KOPT-K1 (cell line): ENCODE data around the gene METTL21C.

Source experiments
- H3K27ac ChIP-seq: fragments of 200-600 bp; sonication (generic); 2 replicates; pipeline ENCODE4 v1.5.1; 2016; ENCODE audit warnings: antibody characterized with exemption, mild to moderate bottlenecking, low read depth, low read length; ENCODE audit not compliant: poor library complexity, severe bottlenecking
- H3K36me3 ChIP-seq: fragments of 200-600 bp; sonication (generic); 2 replicates; pipeline ENCODE4 v1.5.1; 2017; ENCODE audit warnings: antibody characterized with exemption, mild to moderate bottlenecking, low read length, moderate library complexity; ENCODE audit not compliant: insufficient read depth
- H3K9me3 ChIP-seq: fragments of 200-600 bp; sonication (generic); 2 replicates; pipeline ENCODE4 v1.5.1; 2017; ENCODE audit warnings: antibody characterized with exemption, low read length, mild to moderate bottlenecking; ENCODE audit not compliant: insufficient read depth, poor library complexity, severe bottlenecking

Gene METTL21C

GRCh38 chr13:102702965-102703725 is 8.3 kb upstream of the METTL21C start:
- Histone ChIP-seq H3K9me3 (peaks cover 9% of the 10 kb centered on the region), H3K27ac (no peak overlapping the region), H3K36me3 (no peaks in the 10 kb centered on the region)

GRCh38 chr13:102701331-102701730 is 6.5 kb upstream of the METTL21C start:
- Histone ChIP-seq H3K36me3 (no peaks in the 10 kb centered on the region), H3K27ac (no peak overlapping the region), H3K9me3 (peaks cover 9% of the 10 kb centered on the region)

- H3K9me3 ChIP-seq = peaks cover 9% of the 10 kb centered on the region
- H3K36me3 ChIP-seq = no peaks in the 10 kb centered on the region
- H3K27ac ChIP-seq = no peak overlapping the region
Measured at GRCh38 chr13:102700088-102701031, 5.5 kb upstream of the METTL21C start.

- H3K36me3 ChIP-seq = no peaks in the 10 kb centered on the region
- H3K27ac ChIP-seq = no peak overlapping the region
- H3K9me3 ChIP-seq = peaks cover 9% of the 10 kb centered on the region
Measured at GRCh38 chr13:102699504-102699903, 4.7 kb upstream of the METTL21C start.

- Histone ChIP-seq H3K27ac (no peak overlapping the region), H3K36me3 (no peaks in the 10 kb centered on the region), H3K9me3 (peaks cover 9% of the 10 kb centered on the region)
Measured at GRCh38 chr13:102698649-102698980, 3.8 kb upstream of the METTL21C start.

- Histone ChIP-seq H3K36me3 (no peaks in the 10 kb centered on the region), H3K9me3 (peaks cover 9% of the 10 kb centered on the region)
Measured at GRCh38 chr13:102697929-102698648, 3.2 kb upstream of the METTL21C start.

GRCh38 chr13:102697264-102697663 is 2.4 kb upstream of the METTL21C start:
- Histone ChIP-seq H3K27ac (no peak overlapping the region), H3K9me3 (peaks cover 9% of the 10 kb centered on the region)

More at GRCh38 chr13:102697929-102698648, 3.2 kb upstream of the METTL21C start:
- H3K27ac ChIP-seq = no peak overlapping the region

GRCh38 chr13:102696465-102696864 is 1.6 kb upstream of the METTL21C start:
- H3K9me3 ChIP-seq = peaks cover 9% of the 10 kb centered on the region
- no peak overlapping the region for H3K27ac ChIP-seq
- no peaks in the 10 kb centered on the region for H3K36me3 ChIP-seq

More at GRCh38 chr13:102697264-102697663, 2.4 kb upstream of the METTL21C start:
- no peaks in the 10 kb centered on the region for H3K36me3 ChIP-seq

- H3K9me3 ChIP-seq = peaks cover 4% of the 10 kb centered on the region
- H3K36me3 ChIP-seq = no peaks in the 10 kb centered on the region
- no peak overlapping the region for H3K27ac ChIP-seq
Measured at GRCh38 chr13:102693776-102694175, 1.1 kb downstream of the METTL21C start.

- no peak overlapping the region for H3K27ac ChIP-seq
- no peaks in the 10 kb centered on the region for H3K36me3 ChIP-seq
- no peaks in the 10 kb centered on the region for H3K9me3 ChIP-seq
Measured at GRCh38 chr13:102693250-102693649, 1.6 kb downstream of the METTL21C start.

GRCh38 chr13:102692491-102692826 is 2.4 kb downstream of the METTL21C start:
- Histone ChIP-seq H3K9me3 (no peaks in the 10 kb centered on the region), H3K27ac (no peak overlapping the region), H3K36me3 (no peaks in the 10 kb centered on the region)

GRCh38 chr13:102690883-102691282 is 4.0 kb downstream of the METTL21C start:
- no peak overlapping the region for H3K27ac ChIP-seq
- no peaks in the 10 kb centered on the region for H3K36me3 ChIP-seq
- H3K9me3 ChIP-seq = no peaks in the 10 kb centered on the region

- Histone ChIP-seq H3K27ac (no peak overlapping the region), H3K9me3 (no peaks in the 10 kb centered on the region), H3K36me3 (no peaks in the 10 kb centered on the region)
Measured at GRCh38 chr13:102688306-102688973, 6.4 kb downstream of the METTL21C start.

GRCh38 chr13:102687520-102687919 is 7.3 kb downstream of the METTL21C start:
- no peaks in the 10 kb centered on the region for H3K36me3 ChIP-seq
- no peak overlapping the region for H3K27ac ChIP-seq
- H3K9me3 ChIP-seq = no peaks in the 10 kb centered on the region
